Thyroid gland (tissue), 4 donors: Measurements from ENCODE around the gene N4BP2. TPM values are rescaled to one million over a fixed set of nuclear protein-coding genes. Genes with fewer than 3 reads are reported as not detected.
"Not testable (repeated sequence)": the region's sequence is repeated elsewhere in the genome, so short reads cannot be mapped to it uniquely, and the experiment has no call there.

ENCODE experiments used
- DNase-seq, 2 donors: peaks; one replicate each; pipeline ENCODE4 v3.0.0-alpha.2; 2019
- H3K27ac ChIP-seq, 3 donors: fragments of 200-600 bp; sonication (generic); 1 replicate in 2 of 3; 2 replicates in 1 of 3; pipeline ENCODE4 v1.5.1; 2016 to 2019; ENCODE audit warnings: mild to moderate bottlenecking in 1 of 3, moderate library complexity in 1 of 3
- H3K27me3 ChIP-seq: fragments of 200-600 bp; sonication (generic); one replicate; pipeline ENCODE4 v1.5.1; 2019
- H3K36me3 ChIP-seq, 2 donors: fragments of 200-600 bp; sonication (generic); one replicate each; pipeline ENCODE4 v1.5.1; 2016 to 2019
- H3K4me1 ChIP-seq, 2 donors: fragments of 200-600 bp; sonication (generic); one replicate each; pipeline ENCODE4 v1.5.1; 2017 to 2019
- H3K4me3 ChIP-seq, 3 donors: fragments of 200-600 bp; sonication (generic); replicated peaks in 1 of 3; 1 replicate in 2 of 3; 2 replicates in 1 of 3; pipeline ENCODE4 v1.5.1; 2016; ENCODE audit warnings: mild to moderate bottlenecking in 1 of 3
- H3K9me3 ChIP-seq: fragments of 200-600 bp; sonication (generic); one replicate; pipeline ENCODE4 v1.5.1; 2017
- POLR2A ChIP-seq, 2 donors: fragments of 450-650 bp; IDR thresholded peaks; one replicate each; pipeline ENCODE4 v1.6.1; 2017; ENCODE audit warnings: antibody characterized with exemption in 2 of 2, mild to moderate bottlenecking in 2 of 2, moderate library complexity in 1 of 2
- WGBS, 2 donors: methylation state at CpG; one replicate each; pipeline ENCODE4 v1.1.5; 2017; 5-methylcytosine and 5-hydroxymethylcytosine counted together
- intact Hi-C: fragments of 100-400 bp; cut with DNase I; formaldehyde crosslinking; loops from one replicate; pipeline ENCODE4 v1.15.1; 2023
- total RNA-seq, 4 donors: library from RNA; depleted of rRNA; stranded (reverse); fragments of >200 nt; gene quantifications; one replicate each; pipeline ENCODE4 v1.2.3, GENCODE V29; 2016
- TF ChIP-seq, protein P1 (sequence below), 6 experiments: fragments of 200-600 bp in 3 of 6; fragments of 450-650 bp in 3 of 6; sonication (generic) in 3 of 6; IDR thresholded peaks; one replicate each; pipeline ENCODE4 v1.5.1; 2016 to 2019; ENCODE audit warnings: antibody characterized with exemption in 6 of 6, mild to moderate bottlenecking in 2 of 6, inconsistent platforms in 1 of 6, moderate library complexity in 1 of 6

Gene N4BP2
- total RNA-seq, 4 donors from 2014 or later = 20.4 to 37.4 (median 25.5) TPM

DNA sequence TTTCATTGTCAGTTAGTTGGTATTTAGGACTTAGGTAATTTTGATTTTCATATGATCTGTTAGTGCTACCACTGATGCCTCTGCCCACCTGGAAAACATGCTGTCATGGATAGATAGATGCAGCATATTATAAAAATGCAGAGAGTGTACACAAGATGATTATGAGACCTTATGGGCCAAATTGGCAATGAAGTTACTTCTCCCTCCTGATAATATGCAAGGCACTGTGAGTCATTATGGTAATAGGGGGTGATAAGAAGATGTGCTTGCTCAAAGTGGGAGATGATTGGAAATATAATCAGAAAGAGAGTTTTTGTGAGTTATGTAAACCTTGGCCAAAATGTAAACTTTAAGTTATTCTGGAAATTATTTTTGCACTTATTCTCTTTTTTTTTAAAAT lies 83.5 kb downstream of the N4BP2 start:
- Histone ChIP-seq H3K27ac (peak overlapping the region in 2 of 3 donors; percentile 13 to 37), H3K9me3 (no peaks in the 10 kb centered on the region), H3K4me1 (peaks cover 3 to 4% of the 10 kb centered on the region in 2 donors), H3K4me3 (no peak overlapping the region), H3K27me3 (no peaks in the 10 kb centered on the region), H3K36me3 (no peaks in the 10 kb centered on the region)
- intact Hi-C loops = no loop called here
- TF ChIP-seq, protein P1, sequence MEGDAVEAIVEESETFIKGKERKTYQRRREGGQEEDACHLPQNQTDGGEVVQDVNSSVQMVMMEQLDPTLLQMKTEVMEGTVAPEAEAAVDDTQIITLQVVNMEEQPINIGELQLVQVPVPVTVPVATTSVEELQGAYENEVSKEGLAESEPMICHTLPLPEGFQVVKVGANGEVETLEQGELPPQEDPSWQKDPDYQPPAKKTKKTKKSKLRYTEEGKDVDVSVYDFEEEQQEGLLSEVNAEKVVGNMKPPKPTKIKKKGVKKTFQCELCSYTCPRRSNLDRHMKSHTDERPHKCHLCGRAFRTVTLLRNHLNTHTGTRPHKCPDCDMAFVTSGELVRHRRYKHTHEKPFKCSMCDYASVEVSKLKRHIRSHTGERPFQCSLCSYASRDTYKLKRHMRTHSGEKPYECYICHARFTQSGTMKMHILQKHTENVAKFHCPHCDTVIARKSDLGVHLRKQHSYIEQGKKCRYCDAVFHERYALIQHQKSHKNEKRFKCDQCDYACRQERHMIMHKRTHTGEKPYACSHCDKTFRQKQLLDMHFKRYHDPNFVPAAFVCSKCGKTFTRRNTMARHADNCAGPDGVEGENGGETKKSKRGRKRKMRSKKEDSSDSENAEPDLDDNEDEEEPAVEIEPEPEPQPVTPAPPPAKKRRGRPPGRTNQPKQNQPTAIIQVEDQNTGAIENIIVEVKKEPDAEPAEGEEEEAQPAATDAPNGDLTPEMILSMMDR (IDR thresholded peaks at IDR 0.05) = no peak
- no peak for TF ChIP-seq POLR2A (IDR thresholded peaks at IDR 0.05)
- DNase-seq = no peak

DNA sequence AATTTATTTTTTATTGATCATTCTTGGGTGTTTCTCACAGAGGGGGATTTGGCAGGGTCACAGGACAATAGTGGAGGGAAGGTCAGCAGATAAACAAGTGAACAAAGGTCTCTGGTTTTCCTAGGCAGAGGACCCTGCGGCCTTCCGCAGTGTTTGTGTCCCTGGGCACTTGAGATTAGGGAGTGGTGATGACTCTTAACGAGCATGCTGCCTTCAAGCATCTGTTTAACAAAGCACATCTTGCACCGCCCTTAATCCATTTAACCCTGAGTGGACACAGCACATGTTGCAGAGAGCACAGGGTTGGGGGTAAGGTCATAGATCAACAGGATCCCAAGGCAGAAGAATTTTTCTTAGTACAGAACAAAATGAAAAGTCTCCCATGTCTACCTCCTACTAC lies 83.9 kb downstream of the N4BP2 start:
- H3K4me1 ChIP-seq, intact Hi-C loops, H3K9me3 ChIP-seq, DNase-seq, H3K4me3 ChIP-seq, H3K36me3 ChIP-seq, H3K27me3 ChIP-seq: not testable (repeated sequence)
- peak overlapping the region in 2 of 3 donors; percentile 13 to 37 for H3K27ac ChIP-seq
- 18 to 47% methylated on average over 4 of the region's 4 CpGs for WGBS, 2 donors

DNA sequence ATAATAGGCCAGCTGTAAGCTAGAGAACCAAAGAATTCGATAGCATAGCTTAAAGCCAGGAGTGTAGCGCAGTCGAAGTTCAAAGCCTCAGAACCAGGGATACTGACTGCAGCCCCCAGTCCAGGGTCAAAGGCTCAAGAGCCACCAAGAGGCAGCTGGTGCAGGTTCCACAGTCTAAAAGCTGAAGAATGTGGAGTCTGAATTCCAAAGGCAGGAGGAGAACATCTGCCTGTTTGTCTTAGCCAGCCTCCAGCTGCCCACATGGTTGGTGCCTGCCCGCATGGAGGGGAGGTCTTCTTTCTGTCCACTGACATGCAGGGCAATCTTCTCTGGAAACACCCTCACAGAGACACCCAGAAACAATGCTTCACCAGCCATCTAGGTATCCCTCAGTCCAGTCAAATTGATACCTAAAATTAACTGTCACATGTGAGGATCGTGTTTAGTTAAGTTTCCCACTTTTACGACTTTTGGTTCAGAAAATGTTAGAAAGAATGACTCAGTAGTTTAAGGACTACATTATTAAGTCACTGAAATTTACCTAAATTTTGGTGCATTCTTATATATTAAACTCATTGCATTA lies 87.4 kb downstream of the N4BP2 start:
- intact Hi-C loops = no loop called here
- Histone ChIP-seq H3K4me3 (no peak overlapping the region), H3K4me1 (peaks cover 3 to 4% of the 10 kb centered on the region in 2 donors), H3K9me3 (no peaks in the 10 kb centered on the region), H3K27me3 (no peaks in the 10 kb centered on the region), H3K36me3 (no peaks in the 10 kb centered on the region), H3K27ac (no peak overlapping the region)
- TF ChIP-seq, protein P1 (IDR thresholded peaks at IDR 0.05) = no peak
- no peak for TF ChIP-seq POLR2A (IDR thresholded peaks at IDR 0.05)
- WGBS, 2 donors = 95 to 97% methylated on average over 6 of the region's 6 CpGs
- no peak for DNase-seq

DNA sequence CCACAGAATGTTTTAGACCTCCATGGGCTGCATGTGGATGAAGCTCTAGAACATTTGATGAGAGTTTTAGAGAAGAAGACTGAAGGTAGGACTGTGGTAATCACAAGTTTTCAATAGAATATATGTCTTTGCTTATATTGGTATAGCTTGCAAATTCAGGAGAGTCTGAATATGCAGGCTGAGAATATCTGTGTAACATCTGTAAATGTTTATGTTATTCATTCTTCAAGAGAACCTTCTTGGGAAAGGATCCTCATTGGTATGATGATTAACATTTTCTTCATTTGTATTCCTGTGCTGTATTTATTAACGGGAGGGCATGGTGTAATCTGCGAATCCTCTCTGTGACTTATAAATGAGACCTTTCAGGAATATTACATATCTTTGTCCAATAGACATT lies 88.1 kb downstream of the N4BP2 start:
- intact Hi-C loops = no loop called here
- WGBS, 2 donors = 94% methylated on average over 2 of the region's 2 CpGs
- H3K36me3 ChIP-seq = no peaks in the 10 kb centered on the region
- H3K4me1 ChIP-seq = peaks cover 3 to 4% of the 10 kb centered on the region in 2 donors
- TF ChIP-seq, protein P1 (IDR thresholded peaks at IDR 0.05) = no peak
- TF ChIP-seq POLR2A (IDR thresholded peaks at IDR 0.05) = no peak
- H3K9me3 ChIP-seq = no peaks in the 10 kb centered on the region
- no peak overlapping the region for H3K4me3 ChIP-seq
- H3K27ac ChIP-seq = no peak overlapping the region
- no peaks in the 10 kb centered on the region for H3K27me3 ChIP-seq
- DNase-seq = no peak

DNA sequence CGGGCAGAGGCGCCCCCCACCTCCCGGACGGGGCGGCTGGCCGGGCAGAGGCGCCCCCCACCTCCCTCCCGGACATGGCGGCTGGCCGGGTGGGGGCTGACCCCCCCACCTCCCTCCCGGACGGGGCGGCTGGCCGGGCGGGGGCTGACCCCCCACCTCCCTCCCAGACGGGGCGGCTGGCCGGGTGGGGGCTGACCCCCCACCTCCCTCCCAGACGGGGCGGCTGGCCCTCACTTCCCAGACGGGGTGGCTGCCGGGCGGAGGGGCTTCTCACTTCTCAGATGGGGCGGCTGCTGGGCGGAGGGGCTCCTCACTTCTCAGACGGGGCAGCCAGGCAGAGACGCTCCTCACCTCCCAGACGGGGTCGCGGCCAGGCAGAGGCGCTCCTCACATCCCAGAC lies 90.8 kb downstream of the N4BP2 start:
- DNase-seq, H3K27me3 ChIP-seq, H3K4me3 ChIP-seq, H3K36me3 ChIP-seq, H3K27ac ChIP-seq, H3K4me1 ChIP-seq, H3K9me3 ChIP-seq, intact Hi-C loops: not testable (repeated sequence)
- 80% methylated on average over 1 of the region's 31 CpGs; no CpG with 5 or more reads in 1 of the 2 donors for WGBS, 2 donors

DNA sequence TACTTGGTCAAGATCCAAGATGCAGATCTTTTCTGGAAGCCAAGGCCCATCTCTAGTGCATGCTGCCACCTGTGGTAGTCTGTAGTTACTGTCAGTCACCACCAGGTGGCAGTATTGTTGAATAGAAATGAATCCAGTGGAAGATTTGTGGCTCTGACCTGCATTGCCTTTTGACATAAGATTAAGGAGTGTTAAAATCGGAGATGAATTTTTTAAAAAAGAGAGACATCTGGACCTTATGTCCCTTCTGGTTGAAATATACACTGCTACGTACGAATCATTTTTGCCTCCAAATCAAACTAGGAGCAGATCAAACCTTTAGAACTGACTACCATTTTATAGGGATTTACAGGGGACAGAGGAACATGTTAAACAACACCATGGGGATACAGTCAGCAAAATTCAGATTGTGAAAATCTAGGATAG lies 93.3 kb downstream of the N4BP2 start:
- H3K9me3 ChIP-seq = no peaks in the 10 kb centered on the region

More for the DNA sequence above, 93.3 kb downstream of the N4BP2 start:
- Histone ChIP-seq H3K27ac (no peak overlapping the region), H3K27me3 (no peaks in the 10 kb centered on the region), H3K36me3 (no peaks in the 10 kb centered on the region), H3K4me3 (no peak overlapping the region), H3K4me1 (no peaks in the 10 kb centered on the region)
- intact Hi-C loops = loop anchor here (10.0 kb wide), 2 partner anchors 155 to 565 kb away; no protein-coding TSS in a partner anchor
- 92% methylated on average over 3 of the region's 3 CpGs for WGBS, 2 donors
- no peak for TF ChIP-seq POLR2A (IDR thresholded peaks at IDR 0.05)
- TF ChIP-seq, protein P1 (IDR thresholded peaks at IDR 0.05) = peak; percentile 71 to 91 (median 79)
- peak; percentile 65 to 67 for DNase-seq
